ENCODE results near the gene CCR6.

DNA sequence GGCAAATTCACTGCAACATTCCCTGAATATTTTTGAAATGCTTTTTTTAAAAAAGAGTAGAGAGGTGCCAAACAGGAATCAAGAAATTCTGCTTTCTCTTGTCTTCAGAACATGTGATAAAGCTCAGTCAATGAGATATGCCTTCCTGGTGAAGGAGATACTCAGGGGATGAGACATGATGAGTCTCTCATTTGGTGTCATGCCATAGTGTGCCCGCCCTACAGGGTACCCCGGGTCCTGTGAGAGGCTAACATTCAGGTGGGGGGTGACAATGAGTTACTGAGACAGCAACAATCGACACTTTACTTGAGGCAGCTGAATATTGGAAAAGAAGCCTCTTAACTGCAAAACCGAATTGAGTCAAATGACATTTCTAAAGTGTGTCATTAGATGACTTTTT is 6.7 kb downstream of the CCR6 start:
- TF ChIP-seq, protein P1, sequence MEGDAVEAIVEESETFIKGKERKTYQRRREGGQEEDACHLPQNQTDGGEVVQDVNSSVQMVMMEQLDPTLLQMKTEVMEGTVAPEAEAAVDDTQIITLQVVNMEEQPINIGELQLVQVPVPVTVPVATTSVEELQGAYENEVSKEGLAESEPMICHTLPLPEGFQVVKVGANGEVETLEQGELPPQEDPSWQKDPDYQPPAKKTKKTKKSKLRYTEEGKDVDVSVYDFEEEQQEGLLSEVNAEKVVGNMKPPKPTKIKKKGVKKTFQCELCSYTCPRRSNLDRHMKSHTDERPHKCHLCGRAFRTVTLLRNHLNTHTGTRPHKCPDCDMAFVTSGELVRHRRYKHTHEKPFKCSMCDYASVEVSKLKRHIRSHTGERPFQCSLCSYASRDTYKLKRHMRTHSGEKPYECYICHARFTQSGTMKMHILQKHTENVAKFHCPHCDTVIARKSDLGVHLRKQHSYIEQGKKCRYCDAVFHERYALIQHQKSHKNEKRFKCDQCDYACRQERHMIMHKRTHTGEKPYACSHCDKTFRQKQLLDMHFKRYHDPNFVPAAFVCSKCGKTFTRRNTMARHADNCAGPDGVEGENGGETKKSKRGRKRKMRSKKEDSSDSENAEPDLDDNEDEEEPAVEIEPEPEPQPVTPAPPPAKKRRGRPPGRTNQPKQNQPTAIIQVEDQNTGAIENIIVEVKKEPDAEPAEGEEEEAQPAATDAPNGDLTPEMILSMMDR (IDR thresholded peaks at IDR 0.05): no peak
- no peak for TF ChIP-seq POLR2A (IDR thresholded peaks at IDR 0.05)
